A549 treated with ZK216348 at 1 μM for 4 hours (cell line): Measurements from ENCODE around the gene CHRM2. TPM values are rescaled to one million over a fixed set of nuclear protein-coding genes. Genes with fewer than 3 reads are reported as not detected.

Experiments
- total RNA-seq: library from RNA; stranded (reverse); fragments of 200-300 nt; extraction: Qiagen RNA extraction; gene quantifications from 5 replicates; pipeline ENCODE4 v1.2.3, GENCODE V29; 2022; ENCODE audit warnings: low read depth

CHRM2 gene
- not detected in 5 replicates for total RNA-seq

DNA sequence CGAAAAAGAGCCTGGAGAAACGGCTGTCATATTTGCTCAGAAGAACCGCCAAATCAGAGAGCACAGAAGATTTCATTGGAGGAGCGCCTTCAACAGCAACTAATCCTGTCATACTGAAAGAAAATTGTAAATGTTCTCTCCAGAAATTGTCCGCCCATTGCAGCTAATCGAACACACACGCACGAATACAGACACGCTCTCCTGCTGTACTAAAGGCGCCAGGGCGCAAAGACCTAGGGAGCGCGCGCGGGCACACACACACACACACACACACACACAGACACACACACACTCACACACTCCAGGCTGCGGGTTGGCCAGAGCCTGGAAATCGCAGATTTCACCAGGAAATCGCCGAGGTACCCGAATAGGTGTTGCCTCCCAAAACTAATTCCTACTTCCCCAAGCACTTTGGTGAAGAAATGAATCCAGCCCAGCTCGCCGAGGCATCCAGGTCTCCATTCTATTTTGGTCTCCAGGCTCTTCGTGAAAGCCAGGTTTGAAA, at the start of gene CHRM2:
CHRM2 (plus strand) TSS at position 157 of the 505 bp plus-strand sequence. CDS start 146,214 bp downstream, outside the sequence.

